ENCODE measurements around the gene SMYD4.

GRCh38 chr17:1860978-1861377 lies 31.3 kb upstream of the SMYD4 start:
- no peak for TF ChIP-seq POLR2A (IDR thresholded peaks at IDR 0.05)
- TF ChIP-seq CTCF (IDR thresholded peaks at IDR 0.05), result no peak

Data from tibial nerve (tissue), 3 donors.